ENCODE results near the gene ANKRD16. TPM values are rescaled to one million over a fixed set of nuclear protein-coding genes. Genes with fewer than 3 reads are reported as not detected.

The ANKRD16 gene
- total and polyA plus RNA-seq, 2 of the 8 experiments (the other 6 are each of a cell fraction or from before 2014, with no cell fraction given) = 8.2 to 12.7 TPM

DNA sequence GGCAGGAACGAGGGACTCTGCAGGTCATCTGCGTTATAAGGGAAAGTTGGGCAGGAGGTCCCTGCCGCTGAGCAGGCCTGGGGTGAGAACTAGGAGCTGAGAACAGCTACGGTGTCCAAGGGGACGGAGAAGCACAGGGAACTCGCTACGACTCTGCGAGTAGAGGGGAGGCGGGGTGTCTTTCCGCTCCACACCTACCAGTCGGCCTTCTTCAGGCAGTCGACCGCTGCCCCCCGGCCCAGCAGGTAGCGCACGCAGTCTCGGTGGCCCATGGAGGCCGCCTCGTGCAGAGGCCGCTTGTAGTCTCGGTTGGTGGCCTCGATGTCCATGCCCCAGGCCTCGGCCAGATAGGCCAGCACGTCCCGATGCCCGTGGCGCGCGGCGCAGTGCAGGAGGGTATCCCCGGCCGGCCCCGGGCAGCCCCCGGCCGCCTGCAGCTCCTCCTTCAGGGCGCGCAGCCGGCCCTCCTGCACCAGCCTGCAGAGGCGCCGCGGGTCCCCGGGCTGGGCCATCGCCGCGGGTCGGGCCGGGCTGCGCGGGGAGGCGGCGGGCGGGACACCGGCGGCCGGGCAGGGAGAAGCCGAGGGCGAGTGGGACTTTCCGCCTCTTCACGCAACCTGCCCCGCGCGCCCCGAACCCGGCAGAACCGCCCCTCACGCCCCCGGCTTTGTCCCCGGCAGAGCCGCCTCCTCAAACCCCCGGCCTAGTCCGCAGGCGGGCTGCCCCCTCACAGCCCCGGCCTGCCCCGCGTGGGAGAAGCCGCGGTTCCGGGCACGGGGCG lies 660 bp downstream of the ANKRD16 start (continued):
- no peak for TF ChIP-seq KDM1A (IDR thresholded peaks at IDR 0.05; ENCODE audit: borderline replicate concordance, low read length)
- TF ChIP-seq POLR2A (IDR thresholded peaks at IDR 0.05; ENCODE audit: control extremely low read depth in 1 of 2, low read depth in 2 of 2, low read length in 2 of 2) = peak in 1 of 2 experiments; percentile 49; a peak in 2 of 3 replicates
- TF ChIP-seq CREB1 (IDR thresholded peaks at IDR 0.05) = no peak
- TF ChIP-seq, protein P1, sequence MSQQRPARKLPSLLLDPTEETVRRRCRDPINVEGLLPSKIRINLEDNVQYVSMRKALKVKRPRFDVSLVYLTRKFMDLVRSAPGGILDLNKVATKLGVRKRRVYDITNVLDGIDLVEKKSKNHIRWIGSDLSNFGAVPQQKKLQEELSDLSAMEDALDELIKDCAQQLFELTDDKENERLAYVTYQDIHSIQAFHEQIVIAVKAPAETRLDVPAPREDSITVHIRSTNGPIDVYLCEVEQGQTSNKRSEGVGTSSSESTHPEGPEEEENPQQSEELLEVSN (IDR thresholded peaks at IDR 0.05) = peak; percentile 60
- TF ChIP-seq, protein P2, sequence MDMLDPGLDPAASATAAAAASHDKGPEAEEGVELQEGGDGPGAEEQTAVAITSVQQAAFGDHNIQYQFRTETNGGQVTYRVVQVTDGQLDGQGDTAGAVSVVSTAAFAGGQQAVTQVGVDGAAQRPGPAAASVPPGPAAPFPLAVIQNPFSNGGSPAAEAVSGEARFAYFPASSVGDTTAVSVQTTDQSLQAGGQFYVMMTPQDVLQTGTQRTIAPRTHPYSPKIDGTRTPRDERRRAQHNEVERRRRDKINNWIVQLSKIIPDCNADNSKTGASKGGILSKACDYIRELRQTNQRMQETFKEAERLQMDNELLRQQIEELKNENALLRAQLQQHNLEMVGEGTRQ (IDR thresholded peaks at IDR 0.05; ENCODE audit: low read length) = no peak
- TF ChIP-seq JUND (IDR thresholded peaks at IDR 0.05; ENCODE audit: low read length) = no peak
- TF ChIP-seq TAF7 (optimal IDR thresholded peaks at IDR 0.05; ENCODE audit: borderline replicate concordance, low read depth, low read length) = no peak
- TF ChIP-seq HDAC6 (IDR thresholded peaks at IDR 0.05; ENCODE audit: low read depth, low read length) = no peak
- TF ChIP-seq HDAC2 (IDR thresholded peaks at IDR 0.05; ENCODE audit: borderline replicate concordance in 1 of 2, low read depth in 2 of 2, low read length in 2 of 2) = no peak
- no peak for TF ChIP-seq CBX8 (IDR thresholded peaks at IDR 0.05; ENCODE audit: borderline replicate concordance, low read depth, low read length)
- no peak for TF ChIP-seq KDM5A (IDR thresholded peaks at IDR 0.05; ENCODE audit: low read length)
- no peak for TF ChIP-seq SIX5 (IDR thresholded peaks at IDR 0.05; ENCODE audit: low read depth, low read length)
- no peak for TF ChIP-seq YY1 (IDR thresholded peaks at IDR 0.05; ENCODE audit: low read depth, low read length)
- no peak for TF ChIP-seq NRF1 (IDR thresholded peaks at IDR 0.05; ENCODE audit: low read depth, low read length)
- TF ChIP-seq SP2 (IDR thresholded peaks at IDR 0.05; ENCODE audit: low read length) = no peak
- no peak for TF ChIP-seq CHD2 (IDR thresholded peaks at IDR 0.05; ENCODE audit: low read length)
- no peak for TF ChIP-seq TEAD4 (IDR thresholded peaks at IDR 0.05; ENCODE audit: low read depth, low read length)
- TF ChIP-seq RXRA (IDR thresholded peaks at IDR 0.05; ENCODE audit: insufficient read depth, low read depth, low read length) = no peak
- TF ChIP-seq TBP (IDR thresholded peaks at IDR 0.05; ENCODE audit: low read depth, low read length) = peak; percentile 57; the same call in 1 of the 2 replicates
- peak in 1 of 2 experiments; percentile 70; a peak in 2 of 4 replicates for TF ChIP-seq SIN3A (conservative IDR thresholded peaks at IDR 0.05 in 1 of 2, IDR thresholded peaks at IDR 0.05 in 1 of 2; ENCODE audit: low read depth in 1 of 2, low read length in 2 of 2)
